HCT116 (cell line): ENCODE results near the gene GABBR2. TPM values are rescaled to one million over a fixed set of nuclear protein-coding genes. Genes with fewer than 3 reads are reported as not detected.

Experiments used
- ATAC-seq: fragments of 200-7000 bp; cut with Tn5 transposase; 2 replicates; pipeline ENCODE4 v1.9.1; 2020; ENCODE audit warnings: mild to moderate bottlenecking, moderate library complexity
- BruUV-seq: library from RNA; stranded (reverse); fragments of 400-500 nt; replicated peaks from 2 replicates; lab custom pipeline; 2021; lab: Mats Ljungman, UMichigan
- CTCF ChIA-PET: fragments of 300-600 bp; sonication (Branson Sonifier 250); formaldehyde crosslinking; loops from one replicate; lab custom pipeline; 2021; ENCODE audit warnings: antibody characterized with exemption; lab: Charles Lee
- POLR2A ChIA-PET: fragments of 300-600, 350-600 bp; sonication (Branson Sonifier 250); formaldehyde crosslinking; loops from one replicate; lab custom pipeline; 2021; ENCODE audit warnings: antibody characterized with exemption; lab: Charles Lee
- RAD21 ChIA-PET, 2 experiments: fragments of 300-600 bp; sonication (Branson Sonifier 250); formaldehyde crosslinking; loops; one replicate each; lab custom pipeline; 2023; ENCODE audit warnings: low total read pairs in 2 of 2; ENCODE audit not compliant: uncharacterized antibody in 2 of 2, unreplicated experiment in 2 of 2, low non-redundant PET in 1 of 2; lab: Charles Lee
- DNase-seq: peaks from one replicate; pipeline ENCODE4 v3.0.0-alpha.2; 2010; ENCODE audit warnings: low read depth, low spot score
- H2AFZ ChIP-seq: fragments of 200-600 bp; shearing (Covaris generic), sonication (generic); 2 replicates; pipeline ENCODE4 v1.6.1; 2017; ENCODE audit warnings: low read depth, mixed run types, mixed read lengths, antibody characterized with exemption, low read length; ENCODE audit not compliant: poor library complexity, severe bottlenecking
- H3K27ac ChIP-seq: 2 replicates; pipeline ENCODE4 v1.5.1; 2012; ENCODE audit warnings: low read depth, low read length
- H3K27me3 ChIP-seq: fragments of 200-600 bp; sonication (generic); 2 replicates; pipeline ENCODE4 v1.6.1; 2016; ENCODE audit warnings: mixed run types, low read length, mixed read lengths; ENCODE audit not compliant: insufficient read depth
- H3K36me3 ChIP-seq, 2 experiments: fragments of 200-500 bp in 1 of 2; fragments of 200-600 bp in 1 of 2; sonication (Bioruptor generic) in 1 of 2; sonication (generic) in 1 of 2; 2 replicates each; pipeline versions ENCODE4 v1.5.1 to v1.6.1; 2014 to 2016; ENCODE audit warnings: low read length in 2 of 2, inconsistent platforms in 1 of 2, mixed read lengths in 1 of 2, mixed run types in 1 of 2; ENCODE audit not compliant: insufficient read depth in 2 of 2, control insufficient read depth in 1 of 2
- H3K4me1 ChIP-seq, 2 experiments: fragments of 200-600 bp in 1 of 2; sonication (generic) in 1 of 2; 2 replicates each; pipeline versions ENCODE4 v1.5.1 to v1.6.1; 2012 to 2017; ENCODE audit warnings: low read length in 2 of 2, inconsistent platforms in 1 of 2, mild to moderate bottlenecking in 1 of 2, mixed read lengths in 1 of 2, mixed run types in 1 of 2, moderate library complexity in 1 of 2; ENCODE audit not compliant: insufficient read depth in 2 of 2, control insufficient read depth in 1 of 2
- H3K4me2 ChIP-seq: fragments of 200-600 bp; sonication (generic); 2 replicates; pipeline ENCODE4 v1.6.1; 2017; ENCODE audit warnings: mixed run types, low read length, mixed read lengths
- H3K4me3 ChIP-seq, 2 experiments: fragments of 200-600 bp in 1 of 2; sonication (generic) in 1 of 2; replicated peaks in 1 of 2; 2 replicates each; pipeline ENCODE4 v1.5.1; 2011 to 2016; ENCODE audit warnings: low read length in 2 of 2, control low read depth in 1 of 2, low read depth in 1 of 2, mild to moderate bottlenecking in 1 of 2, mixed read lengths in 1 of 2, mixed run types in 1 of 2
- H3K79me2 ChIP-seq: fragments of 200-600 bp; sonication (generic); 2 replicates; pipeline ENCODE4 v1.6.1; 2017; ENCODE audit warnings: mild to moderate bottlenecking, mixed run types, low read length, moderate library complexity, mixed read lengths; ENCODE audit not compliant: insufficient read depth
- H3K9ac ChIP-seq: fragments of 200-600 bp; sonication (generic); 2 replicates; pipeline ENCODE4 v1.6.1; 2016; ENCODE audit warnings: low read length, mixed read lengths
- H3K9me2 ChIP-seq: fragments of 200-600 bp; sonication (generic), shearing (Covaris generic); 2 replicates; pipeline ENCODE4 v1.6.1; 2017; ENCODE audit warnings: mixed run types, mild to moderate bottlenecking, moderate library complexity; ENCODE audit not compliant: insufficient read depth
- H3K9me3 ChIP-seq, 2 experiments: fragments of 200-500 bp in 1 of 2; fragments of 200-600 bp in 1 of 2; sonication (Bioruptor generic) in 1 of 2; sonication (generic) in 1 of 2; 2 replicates each; pipeline ENCODE4 v1.6.1; 2014 to 2017; ENCODE audit warnings: low read length in 2 of 2, mixed read lengths in 2 of 2, inconsistent platforms in 1 of 2, low read depth in 1 of 2, mild to moderate bottlenecking in 1 of 2, mixed run types in 1 of 2, moderate library complexity in 1 of 2; ENCODE audit not compliant: control insufficient read depth in 1 of 2, insufficient read depth in 1 of 2
- H4K20me1 ChIP-seq: fragments of 200-600 bp; sonication (generic), shearing (Covaris generic); 2 replicates; pipeline ENCODE4 v1.6.1; 2017; ENCODE audit warnings: mixed run types, mild to moderate bottlenecking, moderate library complexity; ENCODE audit not compliant: insufficient read depth
- CTCF ChIP-seq, 3 experiments: fragments of 200-600 bp in 1 of 3; sonication (generic) in 1 of 3; IDR thresholded peaks in 2 of 3; conservative IDR thresholded peaks in 1 of 3; 2 replicates each; pipeline ENCODE4 v1.5.1; 2012 to 2017; ENCODE audit warnings: low read depth in 2 of 3, low read length in 2 of 3, antibody characterized with exemption in 1 of 3, borderline replicate concordance in 1 of 3, control low read depth in 1 of 3, mild to moderate bottlenecking in 1 of 3, mixed read lengths in 1 of 3, mixed run types in 1 of 3, moderate library complexity in 1 of 3; ENCODE audit not compliant: insufficient read depth in 1 of 3
- EZH2 ChIP-seq: fragments of 200-600 bp; sonication (generic); IDR thresholded peaks from 2 replicates; pipeline ENCODE4 v1.6.1; 2017; ENCODE audit warnings: antibody characterized with exemption, mixed run types
- EZH2phosphoT487 ChIP-seq: fragments of 200-600 bp; IDR thresholded peaks from 2 replicates; pipeline ENCODE4 v1.6.1; 2018; ENCODE audit warnings: antibody characterized with exemption, borderline replicate concordance
- FOSL1 ChIP-seq: IDR thresholded peaks from 2 replicates; pipeline ENCODE4 v1.6.1; 2012; ENCODE audit warnings: low read depth
- MAX ChIP-seq: IDR thresholded peaks from 2 replicates; pipeline ENCODE4 v1.6.1; 2012
- POLR2A ChIP-seq: IDR thresholded peaks from 2 replicates; pipeline ENCODE4 v1.7.0; 2011; ENCODE audit warnings: borderline replicate concordance; ENCODE audit not compliant: insufficient read depth, insufficient read length; ENCODE audit errors: extremely low read depth
- POLR2AphosphoS5 ChIP-seq: IDR thresholded peaks from 2 replicates; pipeline ENCODE4 v1.6.1; 2011; ENCODE audit warnings: mild to moderate bottlenecking, low read depth, low read length, moderate library complexity
- REST ChIP-seq: IDR thresholded peaks from 2 replicates; pipeline ENCODE4 v1.6.1; 2012; ENCODE audit warnings: low read depth
- TCF7L2 ChIP-seq: IDR thresholded peaks from 2 replicates; pipeline ENCODE4 v1.7.0; 2011; ENCODE audit warnings: borderline replicate concordance, inconsistent platforms; ENCODE audit not compliant: insufficient read depth, insufficient read length; ENCODE audit errors: extremely low read depth
- YY1 ChIP-seq: IDR thresholded peaks from 2 replicates; pipeline ENCODE4 v1.6.1; 2011; ENCODE audit warnings: low read length, low read depth, moderate library complexity, mild to moderate bottlenecking; ENCODE audit not compliant: insufficient replicate concordance; ENCODE audit errors: extremely low read depth
- ZFX ChIP-seq: fragments of 450-650 bp; IDR thresholded peaks from 2 replicates; pipeline ENCODE4 v1.6.1; 2017
- intact Hi-C: fragments of 100-400 bp; cut with micrococcal nuclease; formaldehyde crosslinking; loops from 2 replicates; pipeline ENCODE4 v1.10.0; 2022
- total RNA-seq: library from RNA; stranded (reverse); gene quantifications from one replicate; pipeline ENCODE4 v1.2.1, GENCODE V29; 2021; ENCODE audit not compliant: unreplicated experiment

The GABBR2 gene
- total RNA-seq, 1 experiment from 2014 or later: 0.15 TPM

GRCh38 chr9:98708103-98708932 is 417 bp downstream of the GABBR2 start:
- Histone ChIP-seq H3K4me2 (no peak overlapping the region), H3K27me3 (peaks cover 15% of the 10 kb centered on the region), H3K9me2 (no peaks in the 10 kb centered on the region), H3K4me3 (no peak overlapping the region), H3K79me2 (no peaks in the 10 kb centered on the region), H4K20me1 (no peaks in the 10 kb centered on the region), H2AFZ (no peak overlapping the region)
- intact Hi-C loops: no loop called here
- POLR2A ChIA-PET: no interaction called here
- RAD21 ChIA-PET: no interaction called here
- TF ChIP-seq EZH2: no peak
- no peak for TF ChIP-seq MAX
- no peak for TF ChIP-seq YY1
- TF ChIP-seq POLR2AphosphoS5: no peak
- no peak for TF ChIP-seq REST
- TF ChIP-seq FOSL1: no peak
- TF ChIP-seq EZH2phosphoT487: no peak
- TF ChIP-seq TCF7L2: no peak
- TF ChIP-seq CTCF (IDR thresholded peaks at IDR 0.05 in 2 of 3, conservative IDR thresholded peaks at IDR 0.05 in 1 of 3; ENCODE audit: borderline replicate concordance in 1 of 3, insufficient read depth in 1 of 3, low read depth in 2 of 3, low read length in 2 of 3): no peak
- TF ChIP-seq POLR2A: no peak
- no peak for TF ChIP-seq ZFX
- TF ChIP-seq, all 23 proteins: peak for 0
- CTCF ChIA-PET: no interaction called here
- Histone ChIP-seq H3K27ac (no peak overlapping the region), H3K36me3 (no peaks in the 10 kb centered on the region), H3K9ac (no peak overlapping the region), H3K4me1 (no peaks in the 10 kb centered on the region), H3K9me3 (no peaks in the 10 kb centered on the region)
- no TSS peak for BruUV-seq
- DNase-seq (no peak), ATAC-seq (no peak)
